RWPE1 (cell line): ENCODE results near the gene TP63.

ENCODE experiments used
- CTCF ChIA-PET: fragments of 350-600 bp; sonication (Branson Sonifier 250); formaldehyde crosslinking; extraction: SDS; loops from one replicate; lab custom pipeline; 2021; lab: Yijun Ruan, JAX
- POLR2A ChIA-PET: fragments of 400-600 bp; formaldehyde crosslinking; extraction: SDS; loops from one replicate; lab custom pipeline; 2020; ENCODE audit warnings: antibody characterized with exemption; ENCODE audit not compliant: low non-redundant PET; lab: Yijun Ruan, JAX
- DNase-seq: peaks from one replicate; pipeline ENCODE4 v3.0.0; 2012; ENCODE audit warnings: low spot score
- H3K27ac ChIP-seq: fragments of 450-650 bp; 2 replicates; pipeline ENCODE4 v1.5.1; 2017
- TF ChIP-seq, protein P1 (sequence below): fragments of 450-650 bp; conservative IDR thresholded peaks from 2 replicates; pipeline ENCODE4 v1.5.1; 2017; ENCODE audit warnings: low read depth, mild to moderate bottlenecking

The TP63 gene

DNA sequence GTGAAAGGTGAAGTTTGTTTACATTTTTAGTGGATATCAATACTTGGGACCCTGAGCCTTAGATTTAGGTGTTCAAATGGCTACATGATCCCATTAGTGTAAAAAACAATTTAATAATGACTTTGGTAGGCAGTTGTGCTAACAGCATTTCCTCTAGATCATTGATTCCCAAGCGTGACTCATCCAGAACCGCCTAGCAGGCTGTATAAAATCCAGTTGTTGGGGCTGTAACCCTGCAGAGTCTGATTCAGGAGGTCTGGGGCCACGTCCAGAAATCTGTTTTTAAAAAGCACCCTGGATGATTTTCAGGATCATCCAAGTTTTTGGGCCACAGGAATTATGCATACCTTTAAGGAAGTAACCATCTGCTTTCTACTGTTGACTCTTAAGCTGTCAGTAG lies 156.4 kb downstream of the TP63 start:
- DNase-seq: peak; percentile 23
- CTCF ChIA-PET: interaction anchor here (0.5 to 0.7 kb wide), 2 partner anchors 225 to 483 kb away, joined by 3 read pairs; no protein-coding TSS in a partner anchor
- POLR2A ChIA-PET: no interaction called here
- TF ChIP-seq, protein P1, sequence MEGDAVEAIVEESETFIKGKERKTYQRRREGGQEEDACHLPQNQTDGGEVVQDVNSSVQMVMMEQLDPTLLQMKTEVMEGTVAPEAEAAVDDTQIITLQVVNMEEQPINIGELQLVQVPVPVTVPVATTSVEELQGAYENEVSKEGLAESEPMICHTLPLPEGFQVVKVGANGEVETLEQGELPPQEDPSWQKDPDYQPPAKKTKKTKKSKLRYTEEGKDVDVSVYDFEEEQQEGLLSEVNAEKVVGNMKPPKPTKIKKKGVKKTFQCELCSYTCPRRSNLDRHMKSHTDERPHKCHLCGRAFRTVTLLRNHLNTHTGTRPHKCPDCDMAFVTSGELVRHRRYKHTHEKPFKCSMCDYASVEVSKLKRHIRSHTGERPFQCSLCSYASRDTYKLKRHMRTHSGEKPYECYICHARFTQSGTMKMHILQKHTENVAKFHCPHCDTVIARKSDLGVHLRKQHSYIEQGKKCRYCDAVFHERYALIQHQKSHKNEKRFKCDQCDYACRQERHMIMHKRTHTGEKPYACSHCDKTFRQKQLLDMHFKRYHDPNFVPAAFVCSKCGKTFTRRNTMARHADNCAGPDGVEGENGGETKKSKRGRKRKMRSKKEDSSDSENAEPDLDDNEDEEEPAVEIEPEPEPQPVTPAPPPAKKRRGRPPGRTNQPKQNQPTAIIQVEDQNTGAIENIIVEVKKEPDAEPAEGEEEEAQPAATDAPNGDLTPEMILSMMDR: no peak
- H3K27ac ChIP-seq: no peak overlapping the region

DNA sequence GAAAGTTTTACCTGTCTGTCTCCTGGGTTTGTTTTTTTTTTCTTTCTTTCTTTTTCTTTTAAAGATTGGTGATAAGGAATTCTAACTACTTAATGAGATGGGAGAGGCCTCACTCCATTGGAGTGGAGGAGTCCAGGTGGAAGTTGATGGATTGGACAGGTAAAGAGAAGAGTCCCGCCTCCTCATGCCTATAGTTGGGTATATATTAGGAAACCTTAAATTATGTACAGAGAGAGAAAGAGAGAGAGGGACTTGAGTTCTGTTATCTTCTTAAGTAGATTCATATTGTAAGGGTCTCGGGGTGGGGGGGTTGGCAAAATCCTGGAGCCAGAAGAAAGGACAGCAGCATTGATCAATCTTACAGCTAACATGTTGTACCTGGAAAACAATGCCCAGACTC lies 158.2 kb downstream of the TP63 start:
- ChIA-PET CTCF (interaction anchor here (0.7 kb wide), 1 partner anchor 33 kb away, joined by 10 read pairs; no protein-coding TSS in a partner anchor), POLR2A (interaction anchor here (0.7 kb wide), 1 partner anchor 223 kb away, joined by 5 read pairs; no protein-coding TSS in a partner anchor)
- peak; percentile 77 for DNase-seq
- TF ChIP-seq, protein P1: no peak
- H3K27ac ChIP-seq: no peak overlapping the region

DNA sequence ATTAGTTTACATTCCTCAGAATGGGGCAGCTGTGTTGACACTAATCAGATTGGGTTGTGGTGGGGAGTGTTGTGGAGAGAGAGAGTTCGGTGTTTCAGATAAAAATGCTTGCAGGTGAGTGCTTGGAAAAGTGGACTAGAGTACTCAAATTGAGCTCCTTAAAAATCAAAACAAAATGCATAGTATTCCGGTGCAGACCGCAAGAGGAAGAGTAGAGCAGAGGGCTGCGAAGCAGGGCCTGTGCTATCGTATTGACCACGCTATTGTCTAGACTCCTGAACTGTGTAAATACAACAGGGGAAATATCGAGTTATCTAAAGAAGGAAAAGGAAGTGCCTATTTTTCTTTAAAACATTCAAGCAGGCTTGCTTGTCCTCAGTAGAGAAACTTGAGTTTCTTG lies 159.5 kb downstream of the TP63 start:
- POLR2A ChIA-PET: no interaction called here
- no peak overlapping the region for H3K27ac ChIP-seq
- CTCF ChIA-PET: interaction anchor here (0.6 to 1.1 kb wide), 5 partner anchors 9 to 524 kb away, joined by 3 to 8 read pairs (median 5); no protein-coding TSS in a partner anchor
- no peak for DNase-seq
- TF ChIP-seq, protein P1: peak; percentile 29; the same call in 1 of the 2 replicates

DNA sequence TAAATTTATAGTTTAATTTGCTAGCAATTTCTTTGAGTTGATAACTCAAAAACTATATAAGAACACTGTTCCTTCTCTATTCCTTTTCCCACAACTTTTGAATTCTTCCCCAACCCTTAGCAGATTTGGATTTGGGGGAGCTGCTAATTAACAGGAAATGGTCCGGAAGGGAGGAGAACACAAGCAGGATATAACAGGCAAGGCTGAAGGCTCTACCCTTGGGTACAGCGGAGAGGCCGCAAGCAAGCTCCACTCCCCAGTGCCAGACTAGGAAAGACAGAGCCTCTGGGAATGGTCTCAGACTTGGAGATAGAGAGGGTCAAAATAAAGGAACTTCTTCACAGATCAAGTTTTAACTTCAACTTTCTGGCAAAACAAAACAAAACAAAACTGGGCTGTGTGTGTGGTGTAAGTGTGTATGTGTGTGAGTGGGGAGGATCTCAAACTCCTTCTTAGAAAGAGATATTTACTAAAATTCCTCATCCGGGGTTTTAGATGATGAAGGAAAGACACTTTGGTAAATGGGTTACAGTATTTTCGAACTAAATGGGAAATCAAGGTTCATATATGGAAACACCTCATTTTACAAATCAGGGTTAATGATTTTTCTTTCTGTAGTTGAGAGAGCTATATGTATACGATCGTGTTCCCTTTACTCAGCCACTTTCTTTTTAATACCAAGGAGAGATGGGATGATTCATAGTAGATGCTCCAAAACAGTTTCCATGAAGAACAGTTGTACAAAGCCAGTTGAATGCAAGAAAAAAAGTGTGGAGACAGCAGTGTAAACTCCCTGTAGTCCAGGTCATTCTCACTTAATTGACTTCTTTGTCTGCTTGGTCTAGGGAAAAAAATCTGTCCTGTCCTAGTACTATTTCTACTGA lies 161.1 kb downstream of the TP63 start:
- H3K27ac ChIP-seq: peak overlapping the region; percentile 70; the same call in 1 of the 2 replicates
- TF ChIP-seq, protein P1: no peak
- ChIA-PET POLR2A (interaction anchor here (0.8 kb wide), 1 partner anchor 109 kb away, joined by 3 read pairs; no protein-coding TSS in a partner anchor), CTCF (interaction anchor here (1.5 kb wide), 1 partner anchor 524 kb away, joined by 3 read pairs; no protein-coding TSS in a partner anchor)
- DNase-seq: peak; percentile 8

DNA sequence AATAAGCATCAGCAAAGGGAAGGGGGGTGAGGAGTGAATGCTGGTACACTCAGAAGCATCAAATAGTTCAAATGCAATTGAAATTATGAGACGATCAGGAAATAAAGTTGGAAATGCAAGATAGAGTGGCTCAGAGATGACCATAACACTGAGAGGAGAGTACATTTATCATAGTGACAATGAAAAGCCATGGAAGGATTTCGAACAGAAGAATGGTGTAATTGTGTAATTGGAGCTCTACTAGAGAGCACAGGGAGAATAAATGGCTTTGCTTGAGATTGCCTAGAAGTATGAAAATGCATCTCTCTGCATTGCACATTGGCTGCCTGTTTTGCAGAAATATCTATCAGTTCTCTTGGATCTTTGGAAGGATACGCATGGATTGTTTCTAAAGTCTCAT lies 163.3 kb downstream of the TP63 start:
- no peak overlapping the region for H3K27ac ChIP-seq
- DNase-seq: no peak
- POLR2A ChIA-PET: no interaction called here
- TF ChIP-seq, protein P1: no peak
- CTCF ChIA-PET: interaction anchor here (0.6 kb wide), 1 partner anchor 364 kb away, joined by 3 read pairs; no protein-coding TSS in a partner anchor

DNA sequence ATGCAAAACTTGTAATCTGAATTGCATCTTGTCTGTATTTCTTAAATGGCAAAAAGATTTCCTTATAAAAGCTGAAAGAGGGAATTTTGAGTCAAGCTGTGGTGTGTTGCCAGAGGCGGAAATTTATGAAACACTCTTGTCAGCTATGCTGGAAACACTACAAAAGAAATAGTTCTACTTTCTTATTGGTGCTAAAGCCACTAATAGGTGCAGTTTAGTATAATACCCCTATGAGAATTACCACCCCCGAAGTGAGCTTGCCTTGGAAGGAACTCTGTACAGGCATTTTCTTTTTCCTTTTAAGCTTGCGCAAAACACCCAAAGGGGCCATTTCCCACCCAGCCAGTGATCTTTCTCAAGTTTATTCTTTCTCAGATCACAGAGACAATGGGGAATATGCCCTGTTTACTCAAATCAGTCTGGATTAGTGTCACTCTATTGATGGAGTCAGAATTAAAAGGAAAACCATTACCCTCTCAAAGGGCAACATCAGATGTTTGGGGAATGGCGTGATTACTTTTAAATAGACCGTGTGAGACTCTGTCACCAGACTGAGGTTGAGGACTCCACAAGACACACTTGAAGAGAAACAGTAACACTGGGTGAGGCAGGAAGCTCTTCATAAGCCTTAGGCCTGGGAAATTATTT lies 166.0 kb downstream of the TP63 start:
- ChIA-PET POLR2A (no interaction called here), CTCF (no interaction called here)
- TF ChIP-seq, protein P1: no peak
- H3K27ac ChIP-seq: no peak overlapping the region
- no peak for DNase-seq
